Stimulated activated CD4-positive, alpha-beta T cell treated with anti-CD3 and anti-CD28 coated beads, Interleukin-15, amount 100 ng/mL, for 48 hours (primary cell): ENCODE data around the gene NEDD4.
A peak's percentile ranks its signal among the peaks of the same experiment; 100 is the strongest.
"Not testable (repeated sequence)": the region's sequence is repeated elsewhere in the genome, so short reads cannot be mapped to it uniquely, and the experiment has no call there.

Experiments used
- DNase-seq, 2 donors: peaks; one replicate each; pipeline ENCODE4 v3.0.0-alpha.2; 2020; ENCODE audit warnings: low read depth in 2 of 2

Gene NEDD4

DNA sequence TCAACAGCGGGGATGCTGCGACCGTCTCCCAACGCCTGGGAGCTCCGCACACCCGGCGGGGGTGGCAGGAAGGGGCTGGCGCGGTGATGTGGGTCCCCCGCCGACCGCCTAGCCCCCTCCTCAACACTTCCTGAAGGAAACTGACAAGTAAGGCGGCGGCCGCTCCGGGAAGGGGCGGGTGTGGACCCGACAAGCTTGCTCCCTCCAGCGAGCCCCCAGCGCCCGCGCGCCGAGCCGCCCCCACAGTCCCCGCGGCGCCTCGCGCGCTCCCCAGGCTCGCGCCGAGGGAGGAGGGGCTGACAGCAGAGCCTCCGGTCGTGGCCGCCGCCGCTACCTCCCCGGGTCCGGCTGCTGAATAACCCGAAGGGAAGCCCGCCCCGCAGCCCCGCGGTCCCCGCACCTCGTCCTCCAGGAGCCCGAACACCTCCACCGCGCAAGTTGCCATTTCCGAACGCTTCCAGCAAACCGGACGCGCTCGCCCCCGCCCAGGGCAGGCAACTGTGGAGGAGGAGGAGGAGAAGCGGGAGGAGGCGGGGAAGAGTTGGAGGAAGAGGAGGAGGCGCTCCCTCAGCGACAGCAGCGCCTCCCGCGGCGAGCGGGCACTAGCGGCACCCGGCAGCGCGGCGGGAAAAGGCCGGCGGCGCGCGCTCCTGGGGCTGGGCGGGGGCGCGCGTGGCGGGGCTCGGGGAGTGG lies at the start of gene NEDD4:
NEDD4 (minus strand) TSS at position 502 of the 693 bp plus-strand sequence; CDS start at position 445, 57 bp downstream.
- DNase-seq, result peak; percentile 55 to 72

DNA sequence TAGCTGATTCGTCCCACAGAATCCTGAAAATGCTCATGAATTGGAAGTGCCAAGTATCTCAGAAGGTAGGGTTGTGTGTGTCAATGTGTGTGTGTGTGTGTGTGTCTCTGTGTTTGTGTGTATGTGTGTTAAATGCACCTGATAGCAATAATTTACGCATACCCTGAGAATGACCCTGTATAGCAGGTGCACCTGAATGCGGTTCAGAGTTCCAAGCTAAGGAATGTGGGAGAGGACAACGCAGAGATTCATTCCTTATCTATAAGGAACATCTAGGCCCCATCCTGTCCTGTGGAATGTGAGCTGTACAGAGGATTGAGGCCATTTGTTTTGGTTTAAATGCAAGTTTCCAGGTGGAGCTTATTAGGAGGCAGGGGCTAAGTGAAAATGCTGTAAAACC lies 49.1 kb upstream of the NEDD4 start:
- DNase-seq, result no peak

DNA sequence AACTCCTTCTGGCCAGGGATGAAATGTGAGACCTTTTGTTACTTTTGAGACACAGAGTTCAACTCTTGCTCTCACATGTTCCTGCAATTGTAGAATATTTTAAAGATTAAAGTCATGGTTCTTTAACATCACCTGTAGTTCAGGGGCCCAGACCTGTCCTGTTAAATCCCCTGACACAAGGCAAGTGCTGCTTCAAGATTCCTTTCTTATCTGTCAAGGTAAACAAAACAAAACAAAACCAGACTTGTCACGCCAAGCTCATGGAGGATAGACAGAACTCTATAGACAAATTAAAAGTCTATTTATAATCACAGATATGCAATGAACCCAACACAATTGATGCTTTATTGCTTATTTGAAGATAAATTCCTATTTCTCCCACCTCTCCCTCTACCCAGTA lies 48.6 kb upstream of the NEDD4 start:
- DNase-seq, result no peak

DNA sequence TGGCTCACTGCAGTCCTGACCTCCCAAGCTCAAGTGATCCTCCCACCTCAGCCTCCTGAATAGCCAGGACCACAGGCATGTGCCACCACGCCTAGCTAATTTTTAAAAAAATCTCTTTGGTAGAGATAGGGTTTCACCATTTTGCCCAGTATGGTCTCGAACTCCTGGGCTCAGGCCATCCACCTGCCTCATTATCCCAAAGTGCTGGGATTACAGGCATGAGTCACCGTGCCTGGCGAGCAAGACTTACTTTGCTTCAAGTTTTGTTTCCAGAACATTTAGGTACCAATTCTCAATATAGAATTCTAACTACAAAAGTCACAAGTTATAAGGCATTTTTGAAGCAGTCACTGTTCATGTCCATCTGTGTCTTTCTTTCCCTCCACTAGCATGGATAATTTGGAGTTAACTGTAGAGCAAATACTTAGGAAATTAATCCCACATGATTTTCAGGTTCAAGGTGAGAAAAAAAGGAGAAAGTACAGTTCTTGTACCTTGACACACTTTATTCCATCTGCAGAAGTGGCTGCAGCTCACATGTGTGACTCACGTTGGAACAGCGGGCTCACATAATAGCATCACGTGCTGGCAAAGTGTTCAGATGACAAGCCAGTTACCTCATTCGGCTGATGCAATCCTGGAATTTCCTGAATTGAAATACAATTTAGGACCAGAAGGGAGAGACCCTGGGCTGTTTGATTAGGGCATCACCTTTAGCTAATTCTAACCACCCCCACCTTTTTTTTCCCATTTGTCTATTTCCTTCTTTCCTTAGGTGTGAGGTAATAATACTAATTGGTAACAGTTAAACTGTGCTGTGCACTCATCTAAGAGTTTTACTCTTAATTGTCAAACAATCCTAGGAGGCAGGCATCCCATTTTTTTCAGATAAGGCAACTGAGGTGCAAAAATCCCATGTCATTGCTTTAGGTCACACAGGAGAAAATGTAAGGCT lies 46.9 kb upstream of the NEDD4 start:
- peak in 1 of 2 donors; percentile 8 for DNase-seq

DNA sequence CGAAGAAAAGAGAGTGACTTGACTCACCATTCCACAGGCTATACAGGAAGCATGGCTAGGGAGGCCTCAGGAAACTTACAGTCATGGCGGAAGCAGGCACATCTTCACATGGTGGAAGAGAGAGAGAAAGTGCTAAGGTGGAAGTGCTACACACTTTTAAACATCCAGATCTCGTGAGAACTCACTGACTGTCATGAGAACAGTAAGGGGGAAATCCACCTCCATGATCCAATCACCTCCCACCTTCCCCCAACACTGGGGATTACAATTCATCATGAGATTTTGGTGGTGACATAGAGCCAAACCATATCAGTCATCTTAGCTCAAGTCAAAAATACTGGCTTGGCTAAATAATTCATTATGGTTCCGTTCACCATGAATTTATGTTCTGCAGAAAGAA lies 45.3 kb upstream of the NEDD4 start:
- DNase-seq, result no peak

DNA sequence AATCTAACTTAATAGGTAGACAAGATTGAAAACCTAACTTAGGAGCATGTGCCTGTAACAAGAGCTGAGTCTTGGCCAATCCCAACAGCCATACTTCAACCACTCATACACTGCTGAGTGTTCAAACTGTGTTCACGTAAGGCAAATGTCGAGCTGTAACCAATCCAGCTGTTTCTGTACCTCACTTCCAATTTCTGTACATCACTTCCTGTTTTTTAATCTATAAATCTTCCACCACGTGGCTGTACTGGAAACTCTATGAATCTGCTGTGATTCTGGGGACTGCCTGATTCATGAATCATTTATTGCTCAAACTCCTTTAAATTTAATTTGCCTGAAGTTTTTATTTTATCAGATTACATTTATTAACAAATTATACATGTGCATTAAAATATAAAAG lies 44.6 kb upstream of the NEDD4 start:
- DNase-seq, result no peak

DNA sequence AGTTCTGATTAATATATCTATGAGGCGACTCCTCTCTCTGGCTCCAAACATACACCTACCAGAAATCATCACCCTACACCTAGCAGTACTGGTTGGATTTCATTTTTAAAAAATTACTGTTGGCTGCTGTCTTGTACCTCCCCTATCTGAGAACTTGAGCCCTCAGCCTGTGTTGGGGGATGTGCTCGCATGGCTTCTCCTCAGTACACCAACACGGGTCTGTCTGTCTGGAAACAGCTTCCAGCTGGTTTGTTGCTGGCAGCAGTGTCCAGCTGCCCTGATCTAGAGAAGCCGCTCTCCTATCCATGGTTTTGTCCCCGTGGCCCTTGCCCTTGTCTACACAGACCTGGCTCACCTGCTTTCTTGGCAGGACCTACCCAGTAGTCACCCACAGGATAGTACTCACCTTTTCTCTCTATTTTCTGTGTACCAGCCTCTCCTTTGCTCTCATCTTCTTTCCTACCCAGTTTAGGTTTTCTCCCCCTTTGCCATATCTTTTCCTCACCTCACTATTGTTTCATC lies 43.2 kb upstream of the NEDD4 start:
- no peak for DNase-seq

DNA sequence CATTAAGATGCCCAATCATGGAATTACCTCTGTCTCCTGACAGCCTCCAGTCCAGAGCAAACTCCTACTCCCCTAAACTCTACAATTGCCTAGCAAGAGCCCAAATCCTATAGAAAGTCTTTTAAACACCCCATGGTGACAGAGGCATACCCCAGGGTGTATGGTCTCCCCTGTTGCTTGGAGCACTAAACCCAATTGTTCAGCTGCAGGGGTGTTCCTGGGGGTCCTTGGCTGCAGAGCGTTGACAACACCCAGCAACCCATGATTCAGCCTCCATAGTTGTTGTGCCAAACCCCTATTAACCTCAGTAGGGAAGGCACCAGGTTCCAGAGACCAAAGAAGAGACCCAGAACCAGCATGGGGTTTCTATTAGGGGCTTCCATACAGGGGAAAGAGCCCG lies 41.8 kb upstream of the NEDD4 start:
- no peak for DNase-seq

DNA sequence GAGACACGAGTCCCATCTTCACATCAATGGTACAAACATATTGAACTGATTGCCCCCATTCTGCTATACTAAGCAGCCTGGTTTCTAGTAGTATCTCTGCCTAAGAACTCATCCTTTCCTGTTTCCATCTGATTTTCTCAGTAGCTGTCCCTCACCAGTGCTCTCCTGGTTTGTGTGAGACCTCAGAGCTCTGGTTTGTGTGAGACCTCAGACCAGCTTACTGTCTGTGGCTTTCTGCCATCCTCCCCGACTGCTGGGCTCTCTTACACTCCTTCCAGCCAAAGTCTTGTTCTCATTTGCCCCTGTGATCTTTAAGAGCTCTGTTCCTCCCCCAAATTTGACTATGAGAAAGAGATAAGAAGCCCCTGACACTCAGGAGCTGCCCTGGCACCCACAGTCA lies 41.1 kb upstream of the NEDD4 start:
- no peak for DNase-seq

DNA sequence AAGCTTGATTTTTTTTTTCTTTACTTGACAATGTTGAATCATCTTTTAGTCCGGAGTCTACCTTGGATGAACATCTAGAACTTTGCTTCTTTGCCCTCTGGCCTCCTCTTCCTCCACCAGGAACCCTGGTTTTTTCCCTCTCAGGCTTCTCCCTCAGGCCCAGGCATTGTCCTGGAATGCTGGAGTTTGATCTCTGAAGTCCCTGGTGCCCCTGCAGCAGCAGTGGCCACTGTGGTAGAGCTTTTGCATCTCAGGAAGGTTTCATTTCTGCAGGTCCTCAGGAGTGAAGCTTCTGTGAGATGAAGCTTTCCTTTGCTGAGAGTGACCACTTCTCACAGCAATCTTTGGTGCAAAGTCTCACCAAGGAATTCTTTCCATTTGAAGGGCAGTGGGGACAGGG lies 39.0 kb upstream of the NEDD4 start:
- no peak for DNase-seq

DNA sequence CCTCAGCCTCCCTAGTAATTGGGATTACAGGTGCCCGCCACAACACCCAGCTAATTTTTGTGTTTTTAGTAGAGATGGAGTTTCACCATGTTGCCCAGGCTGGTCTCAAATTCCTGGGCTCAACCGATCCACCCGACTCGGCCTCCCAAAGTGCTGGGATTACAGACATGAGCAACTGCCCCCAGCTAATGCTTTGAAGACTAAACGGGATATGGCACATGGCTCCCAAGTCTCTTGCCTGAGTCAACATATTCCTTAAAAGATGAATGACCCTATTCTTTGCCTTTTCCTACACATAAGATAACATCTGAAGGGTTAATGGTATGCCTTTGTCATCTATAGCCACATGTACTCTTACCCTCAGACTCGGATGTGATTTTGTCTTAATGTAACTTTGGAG lies 38.4 kb upstream of the NEDD4 start:
- no peak for DNase-seq

DNA sequence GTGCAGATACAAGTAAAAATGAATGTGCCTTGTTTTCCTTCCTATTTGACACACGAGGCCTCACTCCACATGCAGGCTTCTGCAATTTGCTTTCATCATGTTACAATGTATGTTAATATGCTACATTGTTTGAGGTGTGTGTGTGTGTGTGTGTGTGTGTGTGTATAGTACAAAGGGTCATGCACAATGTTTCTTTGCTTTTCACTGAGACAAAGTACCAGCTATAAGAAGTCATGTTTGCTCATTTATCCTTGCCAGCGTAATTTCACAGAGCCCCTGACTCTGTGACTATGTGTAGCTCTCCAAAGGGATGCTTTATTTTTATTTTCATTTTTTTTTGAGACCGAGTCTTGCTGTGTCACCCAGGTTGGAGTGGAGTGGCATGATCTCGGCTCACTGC lies 38.0 kb upstream of the NEDD4 start:
- DNase-seq, result no peak

DNA sequence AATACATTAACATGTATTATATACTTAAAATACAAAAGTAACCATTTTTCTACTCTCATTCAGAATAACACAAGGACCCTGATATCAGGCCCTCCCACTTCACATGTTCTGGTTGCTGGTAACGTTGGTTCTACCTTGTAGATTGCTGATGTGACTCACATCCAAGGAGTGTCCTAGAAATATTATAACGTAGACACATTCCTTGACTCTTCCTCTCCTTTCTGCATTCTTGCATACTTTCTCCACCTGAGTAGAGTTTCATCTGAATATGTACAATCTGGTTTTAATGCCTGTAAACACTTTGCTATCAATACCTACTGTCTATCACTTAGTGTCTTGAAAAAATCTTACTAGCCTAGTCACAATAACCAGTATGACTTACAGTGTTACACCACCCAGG lies 35.0 kb upstream of the NEDD4 start:
- no peak for DNase-seq

DNA sequence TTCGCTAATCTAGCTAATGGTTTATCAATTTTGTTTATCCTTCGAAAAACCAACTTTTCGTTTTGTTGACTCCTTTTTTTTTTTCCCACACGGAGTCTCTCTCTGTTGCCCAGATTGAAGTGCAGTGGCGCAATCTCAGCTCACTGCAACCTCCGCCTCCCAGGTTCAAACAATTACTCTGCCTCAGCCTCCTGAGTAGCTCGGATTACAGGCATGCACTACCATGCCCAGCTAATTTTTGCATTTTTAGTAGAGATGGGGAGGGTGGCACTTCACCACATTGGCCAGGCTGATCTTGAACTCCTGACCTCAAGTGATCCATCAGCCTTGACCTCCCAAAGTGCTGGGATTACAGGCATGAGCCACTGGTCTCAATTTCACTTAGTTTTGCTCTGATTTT lies 29.7 kb upstream of the NEDD4 start:
- not testable (repeated sequence) for DNase-seq

DNA sequence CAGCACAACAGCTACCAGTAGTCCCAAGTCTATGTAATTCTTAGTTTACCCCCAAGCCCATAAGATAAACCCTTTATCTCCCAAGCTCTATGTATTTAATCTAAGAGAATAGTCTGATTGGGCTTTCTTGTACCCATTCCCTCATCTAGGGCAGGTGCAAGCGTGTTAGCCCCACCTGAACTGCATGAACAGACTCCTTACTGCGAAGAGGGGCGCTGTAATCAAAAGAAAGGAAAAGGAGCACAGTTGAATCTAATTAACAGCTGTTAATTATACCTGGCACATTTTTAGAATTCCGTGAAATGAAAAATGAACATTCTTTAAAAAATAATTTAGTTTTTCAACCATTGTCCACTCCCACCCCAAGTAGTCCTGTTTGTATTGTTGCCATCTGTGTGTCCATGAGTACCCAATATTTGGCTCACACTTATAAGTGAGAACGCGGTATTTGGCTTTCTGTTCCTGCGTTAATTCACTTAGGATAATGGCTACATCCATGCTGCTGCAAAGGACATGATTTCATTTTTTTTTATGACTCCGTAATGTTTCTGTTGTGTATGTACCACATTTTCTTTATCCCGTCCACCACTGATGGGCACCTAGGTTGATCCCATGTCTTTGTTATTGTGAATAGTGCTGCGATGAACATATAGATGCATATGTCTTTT lies 26.5 kb upstream of the NEDD4 start:
- no peak for DNase-seq

DNA sequence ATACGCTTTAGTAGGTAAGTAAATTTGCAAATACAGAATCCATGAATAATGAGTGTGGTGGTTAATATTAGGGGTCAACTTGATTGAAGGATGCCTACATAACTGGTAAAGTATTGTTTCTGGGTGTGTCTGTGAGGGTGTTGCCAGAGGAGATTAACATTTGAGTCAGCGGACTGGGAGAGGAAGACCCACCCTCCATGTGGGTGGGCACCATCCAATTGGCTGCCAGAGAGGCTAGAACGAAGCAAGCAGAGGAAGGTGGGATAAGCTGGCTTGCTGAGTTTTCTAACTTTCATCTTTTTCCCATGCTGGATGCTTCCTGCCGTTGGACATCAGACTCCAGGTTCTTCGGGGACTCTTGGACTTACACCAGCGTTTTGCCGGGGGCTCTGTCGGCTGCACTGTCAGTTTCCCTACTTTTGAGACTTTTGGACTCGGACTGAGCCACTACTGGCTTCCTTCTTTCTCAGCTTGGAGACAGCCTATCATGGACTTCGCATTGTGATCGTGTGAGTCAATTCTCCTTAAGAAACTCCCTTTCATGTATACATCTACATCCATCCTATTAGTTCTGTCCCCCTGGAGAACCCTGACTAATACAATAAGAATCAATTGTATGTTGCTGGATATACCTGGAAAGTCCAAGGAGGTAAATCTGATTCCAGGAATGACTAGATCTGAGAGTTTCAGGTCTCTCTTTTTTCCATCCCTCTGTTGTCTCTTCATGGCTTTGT lies 25.8 kb upstream of the NEDD4 start:
- no peak for DNase-seq

DNA sequence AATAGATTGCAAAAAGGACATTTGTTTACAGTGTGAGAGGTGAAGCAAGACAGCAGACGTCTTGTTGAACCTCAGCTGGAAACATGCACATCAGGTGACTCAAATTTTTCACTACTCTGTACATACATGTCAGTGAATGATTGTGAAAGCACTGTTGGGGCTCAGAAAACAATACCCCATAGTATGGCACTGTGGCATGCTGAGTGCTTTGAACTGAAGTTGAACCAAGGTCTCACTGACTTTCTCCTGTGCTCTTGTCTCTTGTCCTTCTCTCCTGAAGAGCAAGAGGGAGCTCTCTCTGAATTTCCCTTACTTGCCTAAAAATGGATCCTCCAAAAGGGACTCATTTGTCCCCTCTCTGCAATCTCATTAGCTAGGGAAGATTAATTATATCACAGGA lies 24.5 kb upstream of the NEDD4 start:
- DNase-seq, result no peak

DNA sequence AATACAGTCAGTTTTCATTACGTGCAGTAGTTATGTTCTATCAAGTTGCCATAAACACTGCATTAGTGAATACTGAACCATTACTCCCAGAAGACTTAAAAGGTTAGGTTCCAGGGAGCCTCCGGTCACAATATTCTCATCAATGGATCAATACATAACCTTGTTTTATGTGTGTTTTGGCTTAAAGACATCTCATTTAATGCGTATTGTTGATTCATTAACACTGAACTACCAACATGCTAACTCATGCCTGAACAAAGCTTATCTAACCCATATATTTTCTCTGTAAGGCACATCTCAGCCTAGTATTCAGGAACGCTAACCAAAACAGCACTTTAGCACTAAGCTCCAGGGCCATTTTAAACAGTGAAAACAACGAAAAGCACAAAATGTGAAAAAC lies 24.1 kb upstream of the NEDD4 start:
- no peak for DNase-seq

DNA sequence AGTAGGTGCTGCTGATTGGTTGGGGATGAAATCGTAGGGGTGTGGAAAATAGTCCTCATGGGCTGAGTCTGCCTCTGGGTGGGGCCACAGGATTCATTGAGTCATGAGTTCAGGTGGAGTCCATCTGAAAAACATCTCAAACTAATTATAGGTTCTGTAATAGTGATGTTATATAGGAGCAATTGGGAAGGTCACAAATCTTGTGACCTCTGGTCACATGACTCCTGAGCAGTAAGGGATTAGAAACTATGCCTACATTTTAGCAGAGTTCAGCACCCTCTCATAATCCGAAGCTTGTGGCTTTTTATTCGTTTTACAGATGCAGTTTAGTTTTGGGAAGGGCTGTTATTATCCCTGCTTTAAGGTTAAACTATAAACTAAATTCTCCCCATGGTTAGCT lies 22.9 kb upstream of the NEDD4 start:
- DNase-seq, result no peak

DNA sequence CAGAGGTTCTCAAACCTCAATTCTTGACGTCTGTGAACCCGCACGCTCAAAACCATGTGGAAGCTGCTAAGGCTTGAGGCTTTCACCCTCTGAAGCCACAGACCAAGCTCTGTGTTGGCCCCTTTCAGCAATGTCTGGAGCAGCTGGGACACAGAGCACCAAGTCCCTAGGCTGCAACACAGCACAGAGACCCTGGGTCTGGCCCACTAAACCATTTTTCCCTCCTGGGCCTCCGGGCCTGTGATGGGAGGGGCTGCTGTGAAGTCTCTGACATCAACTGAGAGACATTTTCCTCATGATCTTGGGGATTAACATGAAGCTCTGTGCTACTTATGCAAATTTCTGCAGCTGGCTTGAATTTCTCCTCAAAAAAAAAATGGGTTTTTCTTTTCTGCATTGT lies 21.3 kb upstream of the NEDD4 start:
- DNase-seq, result no peak

DNA sequence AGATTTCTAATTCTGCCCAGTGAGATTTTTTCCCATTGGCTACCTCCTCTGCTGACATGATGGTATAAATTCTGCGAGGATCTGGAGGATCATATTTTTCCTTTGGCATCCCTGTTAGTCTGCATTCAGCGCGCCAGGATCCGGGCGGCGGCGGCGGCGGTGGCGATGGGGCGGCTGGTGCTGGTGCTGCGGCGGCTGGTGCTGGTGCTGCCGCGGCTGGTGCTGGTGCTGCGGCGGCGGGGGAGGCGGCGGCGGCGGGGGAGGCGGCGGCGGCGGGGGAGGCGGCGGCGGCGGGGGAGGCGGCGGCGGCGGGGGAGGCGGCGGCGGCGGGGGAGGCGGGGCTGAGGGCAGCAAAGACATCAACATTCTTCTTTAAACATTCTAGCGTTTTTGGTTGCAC lies 13.6 kb upstream of the NEDD4 start:
- not testable (repeated sequence) for DNase-seq

DNA sequence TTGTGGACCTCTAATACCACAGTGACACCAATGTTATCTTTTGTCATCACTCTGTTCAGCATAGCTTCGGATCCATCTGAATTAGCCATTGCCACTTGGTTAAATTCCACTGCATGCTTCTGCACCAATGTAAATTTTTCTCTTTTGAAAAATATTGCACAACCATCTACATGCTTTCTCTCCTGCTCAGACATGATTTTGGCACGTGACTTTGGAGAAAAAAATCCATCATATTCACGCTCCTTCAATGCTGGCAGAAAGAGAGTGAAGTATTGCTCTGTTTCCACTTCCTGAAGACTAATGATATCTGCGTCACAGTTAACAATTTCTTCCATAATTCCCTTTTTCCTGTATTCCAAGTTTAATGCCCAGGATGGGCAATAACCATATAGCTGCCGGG lies 13.0 kb upstream of the NEDD4 start:
- DNase-seq, result not testable (repeated sequence)
